H1 (cell line): ENCODE measurements around the gene AKAP8. TPM values are rescaled to one million over a fixed set of nuclear protein-coding genes. Genes with fewer than 3 reads are reported as not detected.

ENCODE experiments used
- KDM1A ChIP-seq: fragments of 200-600, 300-600 bp; sonication (generic); IDR thresholded peaks from 2 replicates; pipeline ENCODE4 v1.7.1; 2016; ENCODE audit warnings: mild to moderate bottlenecking, low read length, borderline replicate concordance
- NRF1 ChIP-seq: IDR thresholded peaks from 2 replicates; pipeline ENCODE4 v1.6.1; 2011; ENCODE audit warnings: mild to moderate bottlenecking, low read depth, low read length, improper control_type of control experiment
- RAD21 ChIP-seq, 2 experiments: IDR thresholded peaks in 1 of 2; conservative IDR thresholded peaks in 1 of 2; 2 replicates each; pipeline ENCODE4 v1.6.1; 2011; ENCODE audit warnings: low read depth in 2 of 2, low read length in 2 of 2, improper control_type of control experiment in 1 of 2, inconsistent platforms in 1 of 2, mild to moderate bottlenecking in 1 of 2, moderate library complexity in 1 of 2
- RFX5 ChIP-seq: IDR thresholded peaks from 2 replicates; pipeline ENCODE4 v1.6.1; 2011; ENCODE audit warnings: low read depth, low read length, improper control_type of control experiment, borderline replicate concordance
- ZNF274 ChIP-seq: IDR thresholded peaks from 2 replicates; pipeline ENCODE4 v1.7.0; 2012; ENCODE audit warnings: low read length, borderline replicate concordance; ENCODE audit errors: extremely low read depth
- polyA plus RNA-seq, 7 experiments: library from polyadenylated mRNA; depleted of rRNA in 3 of 7; stranded (reverse) in 5 of 7; unstranded in 2 of 7; fragments of >200 nt in 5 of 7; fragments of 200-250 nt in 2 of 7; gene quantifications; 1 replicate in 5 of 7; 2 replicates in 1 of 7; 4 replicates in 1 of 7; pipeline versions ENCODE4 v1.2.1 to v1.2.3, GENCODE V29; 2011 to 2013; ENCODE audit warnings: missing spikeins in 2 of 7, mixed read lengths in 2 of 7
- total RNA-seq: library from RNA; stranded (reverse); fragmentation: NEBNext Ultra II Directional; extraction: Animal tissue kit (Norgen Biotek cat#: 25700); gene quantifications from 2 replicates; pipeline ENCODE4 v1.2.1, GENCODE V29; 2021
- TF ChIP-seq, protein P1 (sequence below): fragments of 300-600 bp; sonication (generic); IDR thresholded peaks from 2 replicates; pipeline ENCODE4 v1.7.1; 2012; ENCODE audit warnings: low read length, moderate library complexity, mild to moderate bottlenecking, inconsistent platforms; ENCODE audit not compliant: insufficient replicate concordance

AKAP8 gene
- total and polyA plus RNA-seq, 2 of the 8 experiments (the other 6 are each of a cell fraction or from before 2014, with no cell fraction given) = 17.0 to 41.0 TPM

DNA sequence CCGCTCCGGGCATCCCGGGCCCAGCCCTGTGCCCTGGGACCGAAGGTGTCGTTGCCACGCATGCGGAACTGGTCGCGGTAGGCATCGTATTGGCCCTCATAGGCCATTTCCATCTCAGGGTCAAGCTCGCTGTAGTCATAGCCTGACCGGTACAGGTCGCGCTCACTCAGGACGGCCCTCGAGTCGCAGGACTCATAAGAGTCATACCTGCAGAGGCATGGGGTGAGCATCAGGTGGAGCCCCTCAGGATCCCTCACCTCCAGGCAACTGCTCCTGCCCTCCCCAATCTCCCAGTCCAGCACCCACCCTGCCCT, 21.8 kb upstream of the AKAP8 start (continued):
- TF ChIP-seq, protein P1, sequence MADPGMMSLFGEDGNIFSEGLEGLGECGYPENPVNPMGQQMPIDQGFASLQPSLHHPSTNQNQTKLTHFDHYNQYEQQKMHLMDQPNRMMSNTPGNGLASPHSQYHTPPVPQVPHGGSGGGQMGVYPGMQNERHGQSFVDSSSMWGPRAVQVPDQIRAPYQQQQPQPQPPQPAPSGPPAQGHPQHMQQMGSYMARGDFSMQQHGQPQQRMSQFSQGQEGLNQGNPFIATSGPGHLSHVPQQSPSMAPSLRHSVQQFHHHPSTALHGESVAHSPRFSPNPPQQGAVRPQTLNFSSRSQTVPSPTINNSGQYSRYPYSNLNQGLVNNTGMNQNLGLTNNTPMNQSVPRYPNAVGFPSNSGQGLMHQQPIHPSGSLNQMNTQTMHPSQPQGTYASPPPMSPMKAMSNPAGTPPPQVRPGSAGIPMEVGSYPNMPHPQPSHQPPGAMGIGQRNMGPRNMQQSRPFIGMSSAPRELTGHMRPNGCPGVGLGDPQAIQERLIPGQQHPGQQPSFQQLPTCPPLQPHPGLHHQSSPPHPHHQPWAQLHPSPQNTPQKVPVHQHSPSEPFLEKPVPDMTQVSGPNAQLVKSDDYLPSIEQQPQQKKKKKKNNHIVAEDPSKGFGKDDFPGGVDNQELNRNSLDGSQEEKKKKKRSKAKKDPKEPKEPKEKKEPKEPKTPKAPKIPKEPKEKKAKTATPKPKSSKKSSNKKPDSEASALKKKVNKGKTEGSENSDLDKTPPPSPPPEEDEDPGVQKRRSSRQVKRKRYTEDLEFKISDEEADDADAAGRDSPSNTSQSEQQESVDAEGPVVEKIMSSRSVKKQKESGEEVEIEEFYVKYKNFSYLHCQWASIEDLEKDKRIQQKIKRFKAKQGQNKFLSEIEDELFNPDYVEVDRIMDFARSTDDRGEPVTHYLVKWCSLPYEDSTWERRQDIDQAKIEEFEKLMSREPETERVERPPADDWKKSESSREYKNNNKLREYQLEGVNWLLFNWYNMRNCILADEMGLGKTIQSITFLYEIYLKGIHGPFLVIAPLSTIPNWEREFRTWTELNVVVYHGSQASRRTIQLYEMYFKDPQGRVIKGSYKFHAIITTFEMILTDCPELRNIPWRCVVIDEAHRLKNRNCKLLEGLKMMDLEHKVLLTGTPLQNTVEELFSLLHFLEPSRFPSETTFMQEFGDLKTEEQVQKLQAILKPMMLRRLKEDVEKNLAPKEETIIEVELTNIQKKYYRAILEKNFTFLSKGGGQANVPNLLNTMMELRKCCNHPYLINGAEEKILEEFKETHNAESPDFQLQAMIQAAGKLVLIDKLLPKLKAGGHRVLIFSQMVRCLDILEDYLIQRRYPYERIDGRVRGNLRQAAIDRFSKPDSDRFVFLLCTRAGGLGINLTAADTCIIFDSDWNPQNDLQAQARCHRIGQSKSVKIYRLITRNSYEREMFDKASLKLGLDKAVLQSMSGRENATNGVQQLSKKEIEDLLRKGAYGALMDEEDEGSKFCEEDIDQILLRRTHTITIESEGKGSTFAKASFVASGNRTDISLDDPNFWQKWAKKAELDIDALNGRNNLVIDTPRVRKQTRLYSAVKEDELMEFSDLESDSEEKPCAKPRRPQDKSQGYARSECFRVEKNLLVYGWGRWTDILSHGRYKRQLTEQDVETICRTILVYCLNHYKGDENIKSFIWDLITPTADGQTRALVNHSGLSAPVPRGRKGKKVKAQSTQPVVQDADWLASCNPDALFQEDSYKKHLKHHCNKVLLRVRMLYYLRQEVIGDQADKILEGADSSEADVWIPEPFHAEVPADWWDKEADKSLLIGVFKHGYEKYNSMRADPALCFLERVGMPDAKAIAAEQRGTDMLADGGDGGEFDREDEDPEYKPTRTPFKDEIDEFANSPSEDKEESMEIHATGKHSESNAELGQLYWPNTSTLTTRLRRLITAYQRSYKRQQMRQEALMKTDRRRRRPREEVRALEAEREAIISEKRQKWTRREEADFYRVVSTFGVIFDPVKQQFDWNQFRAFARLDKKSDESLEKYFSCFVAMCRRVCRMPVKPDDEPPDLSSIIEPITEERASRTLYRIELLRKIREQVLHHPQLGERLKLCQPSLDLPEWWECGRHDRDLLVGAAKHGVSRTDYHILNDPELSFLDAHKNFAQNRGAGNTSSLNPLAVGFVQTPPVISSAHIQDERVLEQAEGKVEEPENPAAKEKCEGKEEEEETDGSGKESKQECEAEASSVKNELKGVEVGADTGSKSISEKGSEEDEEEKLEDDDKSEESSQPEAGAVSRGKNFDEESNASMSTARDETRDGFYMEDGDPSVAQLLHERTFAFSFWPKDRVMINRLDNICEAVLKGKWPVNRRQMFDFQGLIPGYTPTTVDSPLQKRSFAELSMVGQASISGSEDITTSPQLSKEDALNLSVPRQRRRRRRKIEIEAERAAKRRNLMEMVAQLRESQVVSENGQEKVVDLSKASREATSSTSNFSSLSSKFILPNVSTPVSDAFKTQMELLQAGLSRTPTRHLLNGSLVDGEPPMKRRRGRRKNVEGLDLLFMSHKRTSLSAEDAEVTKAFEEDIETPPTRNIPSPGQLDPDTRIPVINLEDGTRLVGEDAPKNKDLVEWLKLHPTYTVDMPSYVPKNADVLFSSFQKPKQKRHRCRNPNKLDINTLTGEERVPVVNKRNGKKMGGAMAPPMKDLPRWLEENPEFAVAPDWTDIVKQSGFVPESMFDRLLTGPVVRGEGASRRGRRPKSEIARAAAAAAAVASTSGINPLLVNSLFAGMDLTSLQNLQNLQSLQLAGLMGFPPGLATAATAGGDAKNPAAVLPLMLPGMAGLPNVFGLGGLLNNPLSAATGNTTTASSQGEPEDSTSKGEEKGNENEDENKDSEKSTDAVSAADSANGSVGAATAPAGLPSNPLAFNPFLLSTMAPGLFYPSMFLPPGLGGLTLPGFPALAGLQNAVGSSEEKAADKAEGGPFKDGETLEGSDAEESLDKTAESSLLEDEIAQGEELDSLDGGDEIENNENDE = no peak
- TF ChIP-seq ZNF274 = no peak
- TF ChIP-seq KDM1A = no peak
- TF ChIP-seq NRF1 = no peak
- TF ChIP-seq RFX5 = no peak
- no peak for TF ChIP-seq RAD21 (IDR thresholded peaks at IDR 0.05 in 1 of 2, conservative IDR thresholded peaks at IDR 0.05 in 1 of 2; ENCODE audit: low read depth in 2 of 2, low read length in 2 of 2)
